Panc1 (cell line): ENCODE measurements around the gene PSMB2. TPM values are rescaled to one million over a fixed set of nuclear protein-coding genes. Genes with fewer than 3 reads are reported as not detected.

Experiments used
- ATAC-seq: fragments of 200-7000 bp; cut with Tn5 transposase; 2 replicates; pipeline ENCODE4 v1.9.1; 2020; ENCODE audit warnings: mild to moderate bottlenecking, moderate library complexity
- BruUV-seq: library from RNA; stranded (reverse); fragments of 400-500 nt; replicated peaks from 2 replicates; lab custom pipeline; 2021; lab: Mats Ljungman, UMichigan
- CTCF ChIA-PET: fragments of 300-600 bp; sonication (Branson Sonifier 250); formaldehyde crosslinking; loops from one replicate; lab custom pipeline; 2022; ENCODE audit warnings: antibody characterized with exemption; lab: Charles Lee
- POLR2A ChIA-PET: fragments of 300-600 bp; sonication (Branson Sonifier 250); formaldehyde crosslinking; loops from one replicate; lab custom pipeline; 2022; ENCODE audit warnings: antibody characterized with exemption; lab: Charles Lee
- DNase-seq: peaks from one replicate; pipeline ENCODE4 v3.0.0-alpha.2; 2010; ENCODE audit warnings: low read depth, low spot score
- H3K27ac ChIP-seq: 2 replicates; pipeline ENCODE4 v1.5.1; 2011; ENCODE audit warnings: mild to moderate bottlenecking, low read length, inconsistent platforms
- H3K27me3 ChIP-seq: fragments of 200-500 bp; sonication (Bioruptor generic); 2 replicates; pipeline ENCODE4 v1.6.0; 2014; ENCODE audit warnings: low read length, inconsistent platforms; ENCODE audit not compliant: control insufficient read depth, insufficient read depth
- H3K36me3 ChIP-seq: fragments of 200-500 bp; sonication (Bioruptor generic); 2 replicates; pipeline ENCODE4 v1.5.1; 2014; ENCODE audit warnings: inconsistent platforms, mild to moderate bottlenecking, low read length, moderate library complexity; ENCODE audit not compliant: control insufficient read depth, insufficient read depth
- H3K4me1 ChIP-seq: 2 replicates; pipeline ENCODE4 v1.5.1; 2011; ENCODE audit warnings: inconsistent platforms, mild to moderate bottlenecking, low read length, moderate library complexity; ENCODE audit not compliant: control insufficient read depth, insufficient read depth
- H3K4me3 ChIP-seq, 2 experiments: 2 replicates each; pipeline ENCODE4 v1.5.1; 2011 to 2012; ENCODE audit warnings: low read depth in 2 of 2, low read length in 2 of 2, mild to moderate bottlenecking in 2 of 2, inconsistent platforms in 1 of 2, moderate library complexity in 1 of 2
- H3K9me3 ChIP-seq: fragments of 200-500 bp; sonication (Bioruptor generic); 2 replicates; pipeline ENCODE4 v1.5.1; 2014; ENCODE audit warnings: low read depth, mild to moderate bottlenecking, inconsistent platforms, low read length, moderate library complexity; ENCODE audit not compliant: control insufficient read depth, insufficient read depth
- CTCF ChIP-seq: fragments of 450-650 bp; IDR thresholded peaks from 2 replicates; pipeline ENCODE4 v1.5.1; 2017; ENCODE audit warnings: mild to moderate bottlenecking
- POLR2AphosphoS5 ChIP-seq: IDR thresholded peaks from 2 replicates; pipeline ENCODE4 v1.6.1; 2012; ENCODE audit warnings: mild to moderate bottlenecking, low read depth, low read length, moderate library complexity
- REST ChIP-seq, 2 experiments: IDR thresholded peaks; 2 replicates each; pipeline ENCODE4 v1.6.1; 2011 to 2012; ENCODE audit warnings: low read depth in 2 of 2, control low read depth in 1 of 2, low read length in 1 of 2, mild to moderate bottlenecking in 1 of 2, moderate library complexity in 1 of 2; ENCODE audit not compliant: insufficient read depth in 1 of 2
- SIN3A ChIP-seq: IDR thresholded peaks from 2 replicates; pipeline ENCODE4 v1.6.1; 2012; ENCODE audit warnings: low read depth, mild to moderate bottlenecking, low read length, moderate library complexity, borderline replicate concordance; ENCODE audit not compliant: insufficient read depth
- TCF7L2 ChIP-seq: IDR thresholded peaks from 2 replicates; pipeline ENCODE4 v1.6.1; 2011; ENCODE audit warnings: mild to moderate bottlenecking, low read depth, low read length, inconsistent platforms
- in situ Hi-C: cut with HindIII; loops from 2 replicates; pipeline ENCODE4 v1.10.0; 2016; ENCODE audit warnings: low sequenced_read_pairs, low pct_unique_long_range_greater_than_20kb
- intact Hi-C: fragments of 100-400 bp; cut with micrococcal nuclease; formaldehyde crosslinking; loops from one replicate; pipeline ENCODE4 v1.10.0; 2022; ENCODE audit not compliant: unreplicated experiment
- total RNA-seq: library from RNA; stranded (reverse); gene quantifications from one replicate; pipeline ENCODE4 v1.2.1, GENCODE V29; 2021; ENCODE audit not compliant: unreplicated experiment

PSMB2 gene
- total RNA-seq, 1 experiment from 2014 or later, result 95.0 TPM

GRCh38 chr1:35660581-35661473 is 19.5 kb upstream of the PSMB2 start:
- ChIA-PET CTCF (no interaction called here), POLR2A (no interaction called here)
- ATAC-seq, result no peak

GRCh38 chr1:35659589-35659988 is 18.3 kb upstream of the PSMB2 start:
- no peaks in the 10 kb centered on the region for H3K4me1 ChIP-seq
- H3K27me3 ChIP-seq, result no peaks in the 10 kb centered on the region; the same call in 1 of the 2 replicates
- DNase-seq (no peak), ATAC-seq (no peak)
- ChIA-PET CTCF (no interaction called here), POLR2A (no interaction called here)
- H3K36me3 ChIP-seq, result no peaks in the 10 kb centered on the region
- TF ChIP-seq SIN3A (no peak), POLR2AphosphoS5 (no peak), TCF7L2 (no peak), REST (IDR thresholded peaks at IDR 0.05; ENCODE audit: insufficient read depth in 1 of 2, low read depth in 2 of 2, low read length in 1 of 2) (no peak), CTCF (no peak)
- no peak overlapping the region for H3K27ac ChIP-seq
- in situ Hi-C loops, result no loop called here
- intact Hi-C loops, result no loop called here
- no TSS peak for BruUV-seq
- H3K4me3 ChIP-seq, result no peak overlapping the region
- H3K9me3 ChIP-seq, result no peaks in the 10 kb centered on the region

More at GRCh38 chr1:35660581-35661473, 19.5 kb upstream of the PSMB2 start:
- Histone ChIP-seq H3K9me3 (no peaks in the 10 kb centered on the region), H3K36me3 (no peaks in the 10 kb centered on the region), H3K4me3 (no peak overlapping the region), H3K27me3 (no peaks in the 10 kb centered on the region; the same call in 1 of the 2 replicates), H3K4me1 (no peaks in the 10 kb centered on the region), H3K27ac (no peak overlapping the region)
- intact Hi-C loops, result no loop called here
- no peak for TF ChIP-seq POLR2AphosphoS5
- TF ChIP-seq REST (IDR thresholded peaks at IDR 0.05; ENCODE audit: insufficient read depth in 1 of 2, low read depth in 2 of 2, low read length in 1 of 2), result peak; percentile 88 to 91
- BruUV-seq, result no TSS peak
- in situ Hi-C loops, result no loop called here
- no peak for DNase-seq
